GM21723 (cell line): Measurements from ENCODE around the gene MMP14.
"Not testable (repeated sequence)": the region's sequence is repeated elsewhere in the genome, so short reads cannot be mapped to it uniquely, and the experiment has no call there.

Source experiments
- ATAC-seq: cut with Tn5 transposase; IDR thresholded peaks from one replicate; pipeline ENCODE4 v1.9.1; 2021; ENCODE audit warnings: mild to moderate bottlenecking, moderate library complexity; ENCODE audit not compliant: unreplicated experiment

MMP14 gene

DNA sequence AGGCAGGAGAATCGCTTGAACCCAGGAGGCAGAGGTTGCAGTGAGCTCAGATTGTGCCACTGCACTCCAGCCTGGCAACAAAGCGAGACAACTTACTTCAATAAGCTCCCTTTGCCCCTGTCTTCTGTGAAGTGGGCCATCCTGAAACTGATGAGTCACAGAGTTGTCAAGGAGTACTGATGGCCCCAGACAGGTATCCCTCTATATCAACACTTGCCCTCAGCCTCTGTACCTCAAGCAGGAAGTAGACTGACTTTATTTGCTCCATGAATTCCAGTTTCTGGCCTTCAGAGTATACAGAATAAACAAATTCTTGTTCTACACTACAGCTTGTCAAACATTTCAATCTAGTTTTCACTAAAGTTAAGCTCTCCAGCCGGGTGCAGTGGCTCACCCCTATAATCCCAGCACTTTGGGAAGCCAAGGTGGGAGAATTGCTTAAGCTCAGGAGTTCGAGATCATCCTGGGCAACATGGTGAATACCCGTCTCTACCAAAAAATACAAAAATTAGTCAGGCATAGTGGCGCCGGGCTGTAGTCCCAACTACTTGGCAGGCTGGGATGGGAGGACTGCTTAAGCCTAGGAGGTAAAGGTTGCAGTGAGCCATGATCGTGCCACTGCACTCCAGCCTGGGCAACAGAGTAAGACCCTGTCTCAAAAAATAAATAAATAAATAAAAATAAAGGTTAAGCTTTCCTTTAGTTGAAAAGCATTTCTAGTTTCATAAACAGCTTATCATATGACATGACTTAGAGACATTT, 18.8 kb downstream of the MMP14 start:
- no peak for ATAC-seq

GRCh38 chr14:22856428-22856827, 20.0 kb downstream of the MMP14 start:
- no peak for ATAC-seq

GRCh38 chr14:22860377-22860776, 24.0 kb downstream of the MMP14 start:
- ATAC-seq, result not testable (repeated sequence)

DNA sequence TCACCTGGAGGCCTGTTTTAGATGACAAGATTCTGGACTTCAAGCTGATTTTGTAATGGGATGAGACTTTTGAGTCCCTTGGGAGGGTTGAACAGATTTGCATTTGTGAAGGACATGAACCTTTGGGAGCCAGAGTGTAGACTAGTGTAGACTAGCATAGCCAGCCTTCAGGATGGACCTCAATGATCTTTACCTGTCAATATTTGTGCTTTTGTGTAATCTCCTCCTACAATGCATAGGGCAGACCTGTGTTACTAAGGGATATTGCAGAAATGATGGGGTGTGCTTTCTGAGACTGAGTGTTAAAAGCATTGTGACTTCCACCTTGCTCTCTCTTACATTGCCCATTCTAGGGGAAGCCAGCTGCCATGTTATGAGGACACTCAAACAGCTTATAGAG, 25.3 kb downstream of the MMP14 start:
- ATAC-seq, result no peak

GRCh38 chr14:22864979-22865378, 28.6 kb downstream of the MMP14 start:
- ATAC-seq, result no peak

GRCh38 chr14:22865424-22866405, 29.3 kb downstream of the MMP14 start:
- ATAC-seq, result no peak

- ATAC-seq, result no peak
Observed at GRCh38 chr14:22866874-22867273, 30.5 kb downstream of the MMP14 start.

DNA sequence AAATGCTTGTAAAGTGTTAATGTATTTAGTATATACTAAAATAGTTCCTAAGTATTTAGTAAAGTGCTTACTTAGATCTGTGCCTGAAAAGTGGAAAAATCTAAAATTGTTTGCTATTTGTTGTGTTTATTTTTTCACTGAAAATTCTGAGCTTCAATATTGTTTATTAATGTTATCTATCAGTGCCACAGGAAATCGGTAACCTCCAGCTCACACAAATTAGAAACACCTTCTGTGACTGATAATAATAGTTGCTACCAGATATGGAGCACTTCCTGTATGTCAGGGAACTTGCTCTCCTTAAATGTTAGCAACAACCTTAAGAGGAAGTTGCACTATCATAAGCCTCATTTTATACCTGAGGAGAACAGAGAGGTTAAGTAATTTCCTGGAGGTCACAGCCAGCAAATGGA, 34.4 kb downstream of the MMP14 start:
- ATAC-seq, result peak; percentile 55

DNA sequence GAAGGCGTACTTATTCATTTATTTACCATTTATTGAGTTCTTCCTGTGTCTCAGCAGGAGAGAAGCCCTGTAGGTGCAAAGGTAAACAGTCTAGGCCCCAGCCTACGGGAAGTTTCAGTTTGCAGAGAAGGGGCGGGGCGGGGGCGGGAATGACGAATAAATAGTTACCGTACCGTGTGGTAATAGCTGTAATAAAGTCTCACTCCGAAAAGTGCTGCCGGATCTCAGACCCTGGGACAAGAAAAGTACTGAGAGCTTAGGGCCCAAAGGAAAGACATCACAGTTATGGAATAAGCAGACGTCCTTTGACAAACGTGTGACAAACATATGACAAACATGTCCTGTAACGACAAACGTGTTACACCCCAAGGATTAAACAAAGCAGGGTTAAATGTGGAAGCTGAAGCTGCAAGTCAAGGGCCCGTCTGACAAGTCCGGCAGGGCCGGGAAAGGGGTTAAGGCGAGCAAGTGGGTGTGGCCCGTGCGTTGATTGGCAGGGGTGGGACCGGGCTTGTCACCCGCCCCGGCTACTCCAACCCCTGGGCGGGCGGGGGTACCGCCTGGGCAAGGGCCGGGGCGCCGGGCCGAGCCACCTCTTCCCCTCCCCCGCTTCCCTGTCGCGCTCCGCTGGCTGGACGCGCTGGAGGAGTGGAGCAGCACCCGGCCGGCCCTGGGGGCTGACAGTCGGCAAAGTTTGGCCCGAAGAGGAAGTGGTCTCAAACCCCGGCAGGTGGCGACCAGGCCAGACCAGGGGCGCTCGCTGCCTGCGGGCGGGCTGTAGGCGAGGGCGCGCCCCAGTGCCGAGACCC, 35.0 kb downstream of the MMP14 start, which contains the start of gene LRP10:
TSS of gene LRP10 (plus strand) at position 517 of the 809 bp plus-strand sequence. CDS start 564 bp downstream, outside the sequence.
- ATAC-seq, result peak; percentile 76

DNA sequence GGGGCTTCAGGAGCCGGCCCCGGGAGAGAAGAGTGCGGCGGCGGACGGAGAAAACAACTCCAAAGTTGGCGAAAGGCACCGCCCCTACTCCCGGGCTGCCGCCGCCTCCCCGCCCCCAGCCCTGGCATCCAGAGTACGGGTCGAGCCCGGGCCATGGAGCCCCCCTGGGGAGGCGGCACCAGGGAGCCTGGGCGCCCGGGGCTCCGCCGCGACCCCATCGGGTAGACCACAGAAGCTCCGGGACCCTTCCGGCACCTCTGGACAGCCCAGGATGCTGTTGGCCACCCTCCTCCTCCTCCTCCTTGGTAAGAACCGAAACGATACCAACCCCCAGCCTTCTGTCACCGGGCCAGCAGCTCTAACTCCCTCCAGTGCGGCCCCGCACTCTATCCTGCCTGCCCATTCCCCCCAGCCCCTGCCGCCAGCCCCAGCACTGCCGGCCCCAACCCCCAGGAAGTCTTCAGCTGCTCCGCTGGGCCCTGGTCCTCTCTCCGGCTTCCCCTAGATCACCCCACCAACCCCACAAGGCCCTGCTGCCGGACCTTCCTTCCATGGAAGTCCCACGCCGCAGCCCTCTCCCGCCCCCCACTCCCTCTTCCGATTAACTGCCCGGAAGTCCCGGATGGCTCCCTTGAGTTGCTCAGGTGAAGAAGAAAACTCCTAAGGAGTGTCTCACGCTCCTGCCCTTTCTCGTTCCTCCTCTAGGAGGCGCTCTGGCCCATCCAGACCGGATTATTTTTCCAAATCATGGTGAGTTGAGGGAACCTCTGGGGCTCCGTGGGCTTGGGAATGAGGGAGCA, 35.8 kb downstream of the MMP14 start:
- peak; percentile 19 for ATAC-seq

DNA sequence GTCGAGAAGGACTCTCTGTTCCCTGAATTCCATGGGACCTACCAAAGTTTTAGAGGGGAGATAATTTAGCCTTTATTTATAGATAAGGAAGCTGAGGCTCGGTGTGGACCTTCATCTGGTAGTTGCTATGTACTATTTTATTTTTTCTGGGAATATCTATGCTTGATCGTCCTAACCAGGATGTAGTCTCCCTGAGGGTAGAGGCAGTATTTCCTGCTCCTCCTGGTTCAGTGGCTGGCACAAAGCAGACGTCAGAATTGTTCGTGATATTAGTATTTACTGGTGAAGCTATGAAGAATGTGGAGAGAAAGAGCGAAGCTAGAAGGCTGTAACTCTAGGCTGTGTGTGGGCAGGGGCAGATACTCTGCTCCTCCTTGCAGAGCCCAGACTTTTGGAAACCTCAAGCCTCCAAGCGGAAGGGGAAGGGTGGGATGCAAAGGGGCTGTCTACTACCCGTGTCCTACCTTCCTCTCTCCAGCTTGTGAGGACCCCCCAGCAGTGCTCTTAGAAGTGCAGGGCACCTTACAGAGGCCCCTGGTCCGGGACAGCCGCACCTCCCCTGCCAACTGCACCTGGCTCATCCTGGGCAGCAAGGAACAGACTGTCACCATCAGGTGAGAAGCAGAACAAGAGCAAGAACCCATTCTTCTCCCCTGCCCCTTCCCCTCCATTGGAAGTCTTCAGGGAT, 36.6 kb downstream of the MMP14 start:
- no peak for ATAC-seq

DNA sequence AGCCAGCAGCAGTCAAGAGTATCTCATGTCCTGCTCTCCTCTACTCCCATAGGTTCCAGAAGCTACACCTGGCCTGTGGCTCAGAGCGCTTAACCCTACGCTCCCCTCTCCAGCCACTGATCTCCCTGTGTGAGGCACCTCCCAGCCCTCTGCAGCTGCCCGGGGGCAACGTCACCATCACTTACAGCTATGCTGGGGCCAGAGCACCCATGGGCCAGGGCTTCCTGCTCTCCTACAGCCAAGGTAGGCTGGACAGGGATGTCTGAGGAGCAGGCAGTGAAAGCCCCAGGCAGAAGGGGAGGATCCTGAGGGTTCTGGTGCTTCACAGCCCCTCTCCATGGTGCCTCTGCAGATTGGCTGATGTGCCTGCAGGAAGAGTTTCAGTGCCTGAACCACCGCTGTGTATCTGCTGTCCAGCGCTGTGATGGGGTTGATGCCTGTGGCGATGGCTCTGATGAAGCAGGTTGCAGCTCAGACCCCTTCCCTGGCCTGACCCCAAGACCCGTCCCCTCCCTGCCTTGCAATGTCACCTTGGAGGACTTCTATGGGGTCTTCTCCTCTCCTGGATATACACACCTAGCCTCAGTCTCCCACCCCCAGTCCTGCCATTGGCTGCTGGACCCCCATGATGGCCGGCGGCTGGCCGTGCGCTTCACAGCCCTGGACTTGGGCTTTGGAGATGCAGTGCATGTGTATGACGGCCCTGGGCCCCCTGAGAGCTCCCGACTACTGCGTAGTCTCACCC, 38.8 kb downstream of the MMP14 start:
- no peak for ATAC-seq

- ATAC-seq, result no peak
Observed at GRCh38 chr14:22875748-22876319, 39.4 kb downstream of the MMP14 start.

DNA sequence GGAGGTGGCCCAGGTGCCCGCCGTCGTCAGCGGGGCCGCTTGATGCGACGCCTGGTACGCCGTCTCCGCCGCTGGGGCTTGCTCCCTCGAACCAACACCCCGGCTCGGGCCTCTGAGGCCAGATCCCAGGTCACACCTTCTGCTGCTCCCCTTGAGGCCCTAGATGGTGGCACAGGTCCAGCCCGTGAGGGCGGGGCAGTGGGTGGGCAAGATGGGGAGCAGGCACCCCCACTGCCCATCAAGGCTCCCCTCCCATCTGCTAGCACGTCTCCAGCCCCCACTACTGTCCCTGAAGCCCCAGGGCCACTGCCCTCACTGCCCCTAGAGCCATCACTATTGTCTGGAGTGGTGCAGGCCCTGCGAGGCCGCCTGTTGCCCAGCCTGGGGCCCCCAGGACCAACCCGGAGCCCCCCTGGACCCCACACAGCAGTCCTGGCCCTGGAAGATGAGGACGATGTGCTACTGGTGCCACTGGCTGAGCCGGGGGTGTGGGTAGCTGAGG, 40.7 kb downstream of the MMP14 start:
- no peak for ATAC-seq

GRCh38 chr14:22878271-22879246, 42.2 kb downstream of the MMP14 start:
- ATAC-seq, result no peak

DNA sequence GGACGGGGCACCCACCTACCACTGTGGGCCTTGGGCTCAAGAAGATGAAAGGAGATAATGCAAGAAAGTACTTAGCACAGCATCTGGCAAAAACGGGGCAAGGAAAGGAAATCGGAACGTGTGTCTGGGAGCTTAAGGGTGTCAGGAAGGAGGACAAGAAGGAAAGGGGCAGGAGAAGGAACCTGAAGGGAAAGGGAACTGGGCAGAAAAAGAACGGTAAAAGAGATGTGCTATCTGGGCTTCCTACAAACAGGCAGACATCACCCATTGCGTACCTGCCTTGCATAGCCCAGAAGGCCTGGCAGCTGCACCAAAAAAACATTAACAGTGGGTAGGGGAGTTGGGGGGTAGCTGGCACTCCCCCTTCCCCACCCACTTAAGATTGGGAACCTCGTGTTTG, 45.7 kb downstream of the MMP14 start:
- no peak for ATAC-seq

DNA sequence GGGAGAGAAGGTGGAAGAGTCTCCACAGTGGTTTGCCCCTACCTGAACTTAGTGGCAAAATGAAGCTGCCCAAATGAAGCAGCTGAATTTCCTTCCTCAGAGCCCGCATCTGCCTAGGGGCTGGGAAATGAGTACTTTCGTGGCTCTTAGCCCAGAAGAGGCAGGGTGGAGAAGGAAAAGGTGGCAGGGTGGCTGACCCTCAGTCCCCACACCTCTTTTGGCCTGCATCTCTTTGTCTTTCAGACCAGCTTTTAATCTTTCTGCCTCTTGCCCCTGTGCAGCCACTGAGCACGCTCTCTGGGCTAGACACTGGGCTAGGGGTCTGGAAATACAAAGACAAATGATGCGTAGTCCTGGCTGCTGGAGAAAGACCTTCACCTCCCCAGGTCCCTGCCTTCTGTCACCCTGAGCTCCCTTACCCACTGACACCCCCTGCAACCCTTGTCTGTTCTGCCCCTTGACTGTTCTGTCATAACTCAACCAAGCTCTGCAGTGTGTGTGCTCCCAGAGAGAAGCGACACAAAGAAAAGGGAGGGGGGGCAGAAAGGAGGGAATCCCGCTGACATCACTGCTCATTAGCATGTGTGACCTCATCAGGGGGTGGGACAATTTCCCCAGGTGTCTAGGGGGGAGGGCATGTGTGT, 46.3 kb downstream of the MMP14 start:
- no peak for ATAC-seq
